ENCODE measurements around the gene CD34.

Gene CD34

GRCh38 chr1:207853372-207853757 is 57.6 kb downstream of the CD34 start:
- Histone ChIP-seq H3K23ac (ENCODE audit: low read length) (no peak overlapping the region), H3K4me3 (ENCODE audit: low read depth, low read length) (no peak overlapping the region), H3K79me1 (ENCODE audit: low read length) (no peaks in the 10 kb centered on the region), H2BK5ac (ENCODE audit: low read depth, low read length, poor library complexity) (no peak overlapping the region), H4K91ac (ENCODE audit: low read depth, low read length) (no peak overlapping the region), H3K27ac (ENCODE audit: low read depth, low read length) (no peak overlapping the region), H2BK120ac (ENCODE audit: insufficient read depth, low read length, poor library complexity) (no peak overlapping the region), H3K9me3 (ENCODE audit: insufficient read depth, low read depth, low read length) (no peaks in the 10 kb centered on the region), H3K4me2 (ENCODE audit: low read length) (no peak overlapping the region), H3K4me1 (ENCODE audit: control insufficient read depth in 1 of 2, insufficient read depth in 2 of 2, low read length in 2 of 2) (no peaks in the 10 kb centered on the region), H3K79me2 (ENCODE audit: control insufficient read depth, insufficient read depth, low read length, poor library complexity) (no peaks in the 10 kb centered on the region), H3K27me3 (ENCODE audit: insufficient read depth, low read length) (no peaks in the 10 kb centered on the region), H2AK5ac (ENCODE audit: low read length) (no peak overlapping the region), H3K14ac (ENCODE audit: low read length) (no peak overlapping the region), H3K36me3 (ENCODE audit: control insufficient read depth in 1 of 2, insufficient read depth in 2 of 2, low read length in 2 of 2) (no peaks in the 10 kb centered on the region), H3K4ac (ENCODE audit: low read depth, low read length) (no peak overlapping the region), H3K9ac (ENCODE audit: low read length) (no peak overlapping the region), H4K12ac (ENCODE audit: low read depth, low read length) (no peak overlapping the region), H2BK12ac (ENCODE audit: low read length) (no peak overlapping the region), H2AFZ (ENCODE audit: insufficient read depth, low read length, poor library complexity) (no peak overlapping the region), H4K8ac (ENCODE audit: low read depth, low read length) (no peak overlapping the region), H3K18ac (ENCODE audit: low read length) (no peak overlapping the region)
- no peak for DNase-seq
- WGBS (ENCODE audit: extremely low coverage, insufficient coverage, insufficient read length), result no CpG with 5 or more reads among the region's 1 CpG

- Histone ChIP-seq H2BK120ac (ENCODE audit: insufficient read depth, low read length, poor library complexity) (no peak overlapping the region), H3K9me3 (ENCODE audit: insufficient read depth, low read depth, low read length) (no peaks in the 10 kb centered on the region), H3K27ac (ENCODE audit: low read depth, low read length) (no peak overlapping the region), H4K8ac (ENCODE audit: low read depth, low read length) (no peak overlapping the region), H3K36me3 (ENCODE audit: control insufficient read depth in 1 of 2, insufficient read depth in 2 of 2, low read length in 2 of 2) (no peaks in the 10 kb centered on the region), H2AK5ac (ENCODE audit: low read length) (no peak overlapping the region), H3K79me1 (ENCODE audit: low read length) (no peaks in the 10 kb centered on the region), H3K4me2 (ENCODE audit: low read length) (no peak overlapping the region), H3K23ac (ENCODE audit: low read length) (no peak overlapping the region), H3K4ac (ENCODE audit: low read depth, low read length) (no peak overlapping the region), H3K27me3 (ENCODE audit: insufficient read depth, low read length) (no peaks in the 10 kb centered on the region), H4K12ac (ENCODE audit: low read depth, low read length) (no peak overlapping the region), H3K4me3 (ENCODE audit: low read depth, low read length) (no peak overlapping the region), H2BK5ac (ENCODE audit: low read depth, low read length, poor library complexity) (no peak overlapping the region), H4K91ac (ENCODE audit: low read depth, low read length) (no peak overlapping the region), H3K9ac (ENCODE audit: low read length) (no peak overlapping the region), H3K4me1 (ENCODE audit: control insufficient read depth in 1 of 2, insufficient read depth in 2 of 2, low read length in 2 of 2) (no peaks in the 10 kb centered on the region), H3K18ac (ENCODE audit: low read length) (no peak overlapping the region), H3K79me2 (ENCODE audit: control insufficient read depth, insufficient read depth, low read length, poor library complexity) (no peaks in the 10 kb centered on the region), H2BK12ac (ENCODE audit: low read length) (no peak overlapping the region), H2AFZ (ENCODE audit: insufficient read depth, low read length, poor library complexity) (no peak overlapping the region), H3K14ac (ENCODE audit: low read length) (no peak overlapping the region)
- no peak for DNase-seq
- WGBS (ENCODE audit: extremely low coverage, insufficient coverage, insufficient read length), result no CpG with 5 or more reads among the region's 9 CpGs
Measured at GRCh38 chr1:207852576-207853371, 58.2 kb downstream of the CD34 start.

- no peak overlapping the region for H3K18ac ChIP-seq (ENCODE audit: low read length)
- H4K8ac ChIP-seq (ENCODE audit: low read depth, low read length), result no peak overlapping the region
- H3K4me1 ChIP-seq (ENCODE audit: control insufficient read depth in 1 of 2, insufficient read depth in 2 of 2, low read length in 2 of 2), result no peaks in the 10 kb centered on the region
- H3K27me3 ChIP-seq (ENCODE audit: insufficient read depth, low read length), result no peaks in the 10 kb centered on the region
- no peak overlapping the region for H3K27ac ChIP-seq (ENCODE audit: low read depth, low read length)
- H4K12ac ChIP-seq (ENCODE audit: low read depth, low read length), result no peak overlapping the region
- no peak overlapping the region for H2BK12ac ChIP-seq (ENCODE audit: low read length)
- no peak overlapping the region for H3K23ac ChIP-seq (ENCODE audit: low read length)
- no peak overlapping the region for H3K4me3 ChIP-seq (ENCODE audit: low read depth, low read length)
- no peak overlapping the region for H3K4ac ChIP-seq (ENCODE audit: low read depth, low read length)
- H3K36me3 ChIP-seq (ENCODE audit: control insufficient read depth in 1 of 2, insufficient read depth in 2 of 2, low read length in 2 of 2), result no peaks in the 10 kb centered on the region
- H3K79me2 ChIP-seq (ENCODE audit: control insufficient read depth, insufficient read depth, low read length, poor library complexity), result no peaks in the 10 kb centered on the region
- no peak overlapping the region for H3K14ac ChIP-seq (ENCODE audit: low read length)
- H3K4me2 ChIP-seq (ENCODE audit: low read length), result no peak overlapping the region
- WGBS (ENCODE audit: extremely low coverage, insufficient coverage, insufficient read length), result no CpG with 5 or more reads among the region's 4 CpGs
- no peak overlapping the region for H2AFZ ChIP-seq (ENCODE audit: insufficient read depth, low read length, poor library complexity)
- no peak overlapping the region for H2AK5ac ChIP-seq (ENCODE audit: low read length)
- H3K79me1 ChIP-seq (ENCODE audit: low read length), result no peaks in the 10 kb centered on the region
- H2BK120ac ChIP-seq (ENCODE audit: insufficient read depth, low read length, poor library complexity), result no peak overlapping the region
- H3K9ac ChIP-seq (ENCODE audit: low read length), result no peak overlapping the region
- H4K91ac ChIP-seq (ENCODE audit: low read depth, low read length), result no peak overlapping the region
- DNase-seq, result no peak
- no peak overlapping the region for H2BK5ac ChIP-seq (ENCODE audit: low read depth, low read length, poor library complexity)
- H3K9me3 ChIP-seq (ENCODE audit: insufficient read depth, low read depth, low read length), result no peaks in the 10 kb centered on the region
Measured at GRCh38 chr1:207851696-207852095, 59.2 kb downstream of the CD34 start.

- H3K9me3 ChIP-seq (ENCODE audit: insufficient read depth, low read depth, low read length), result no peaks in the 10 kb centered on the region
- H3K9ac ChIP-seq (ENCODE audit: low read length), result no peak overlapping the region
- no peak overlapping the region for H2BK120ac ChIP-seq (ENCODE audit: insufficient read depth, low read length, poor library complexity)
- H3K27me3 ChIP-seq (ENCODE audit: insufficient read depth, low read length), result no peaks in the 10 kb centered on the region
- H3K79me2 ChIP-seq (ENCODE audit: control insufficient read depth, insufficient read depth, low read length, poor library complexity), result no peaks in the 10 kb centered on the region
- no peak overlapping the region for H4K91ac ChIP-seq (ENCODE audit: low read depth, low read length)
- H4K12ac ChIP-seq (ENCODE audit: low read depth, low read length), result no peak overlapping the region
- no peak overlapping the region for H3K27ac ChIP-seq (ENCODE audit: low read depth, low read length)
- DNase-seq, result no peak
- no peak overlapping the region for H4K8ac ChIP-seq (ENCODE audit: low read depth, low read length)
- no peak overlapping the region for H3K14ac ChIP-seq (ENCODE audit: low read length)
- H2AK5ac ChIP-seq (ENCODE audit: low read length), result no peak overlapping the region
- H3K4ac ChIP-seq (ENCODE audit: low read depth, low read length), result no peak overlapping the region
- H3K4me1 ChIP-seq (ENCODE audit: control insufficient read depth in 1 of 2, insufficient read depth in 2 of 2, low read length in 2 of 2), result no peaks in the 10 kb centered on the region
- H3K23ac ChIP-seq (ENCODE audit: low read length), result no peak overlapping the region
- no peaks in the 10 kb centered on the region for H3K36me3 ChIP-seq (ENCODE audit: control insufficient read depth in 1 of 2, insufficient read depth in 2 of 2, low read length in 2 of 2)
- H2BK12ac ChIP-seq (ENCODE audit: low read length), result no peak overlapping the region
- H3K18ac ChIP-seq (ENCODE audit: low read length), result no peak overlapping the region
- H3K79me1 ChIP-seq (ENCODE audit: low read length), result no peaks in the 10 kb centered on the region
- no peak overlapping the region for H2BK5ac ChIP-seq (ENCODE audit: low read depth, low read length, poor library complexity)
- no peak overlapping the region for H3K4me3 ChIP-seq (ENCODE audit: low read depth, low read length)
- no peak overlapping the region for H3K4me2 ChIP-seq (ENCODE audit: low read length)
- no CpG with 5 or more reads among the region's 7 CpGs for WGBS (ENCODE audit: extremely low coverage, insufficient coverage, insufficient read length)
- no peak overlapping the region for H2AFZ ChIP-seq (ENCODE audit: insufficient read depth, low read length, poor library complexity)
Measured at GRCh38 chr1:207850621-207851407, 60.1 kb downstream of the CD34 start.

Data from trophoblast cell (in vitro differentiated cells and primary cell).